Transverse colon (tissue), 4 donors: Measurements from ENCODE around the gene COL8A1.
A peak's percentile ranks its signal among the peaks of the same experiment; 100 is the strongest.

Source experiments
- EP300 ChIP-seq: sonication (generic); formaldehyde crosslinking; IDR thresholded peaks from one replicate; pipeline ENCODE4 v1.6.1; 2017; ENCODE audit warnings: antibody characterized with exemption, low read depth
- POLR2A ChIP-seq: fragments of 450-650 bp; IDR thresholded peaks from one replicate; pipeline ENCODE4 v1.6.1; 2016; ENCODE audit warnings: antibody characterized with exemption, mild to moderate bottlenecking, moderate library complexity
- POLR2AphosphoS5 ChIP-seq, 3 donors: sonication (generic); formaldehyde crosslinking; IDR thresholded peaks; one replicate each; pipeline ENCODE4 v1.6.1; 2016; ENCODE audit warnings: antibody characterized with exemption in 3 of 3
- TF ChIP-seq, protein P1 (sequence below), 5 experiments: fragments of 200-600 bp in 3 of 5; fragments of 450-650 bp in 2 of 5; sonication (generic) in 3 of 5; IDR thresholded peaks; 1 replicate in 2 of 5; 2 replicates in 3 of 5; pipeline ENCODE4 v1.5.1; 2016 to 2017; ENCODE audit warnings: antibody characterized with exemption in 5 of 5, inconsistent platforms in 3 of 5, mild to moderate bottlenecking in 2 of 5, moderate library complexity in 1 of 5

DNA sequence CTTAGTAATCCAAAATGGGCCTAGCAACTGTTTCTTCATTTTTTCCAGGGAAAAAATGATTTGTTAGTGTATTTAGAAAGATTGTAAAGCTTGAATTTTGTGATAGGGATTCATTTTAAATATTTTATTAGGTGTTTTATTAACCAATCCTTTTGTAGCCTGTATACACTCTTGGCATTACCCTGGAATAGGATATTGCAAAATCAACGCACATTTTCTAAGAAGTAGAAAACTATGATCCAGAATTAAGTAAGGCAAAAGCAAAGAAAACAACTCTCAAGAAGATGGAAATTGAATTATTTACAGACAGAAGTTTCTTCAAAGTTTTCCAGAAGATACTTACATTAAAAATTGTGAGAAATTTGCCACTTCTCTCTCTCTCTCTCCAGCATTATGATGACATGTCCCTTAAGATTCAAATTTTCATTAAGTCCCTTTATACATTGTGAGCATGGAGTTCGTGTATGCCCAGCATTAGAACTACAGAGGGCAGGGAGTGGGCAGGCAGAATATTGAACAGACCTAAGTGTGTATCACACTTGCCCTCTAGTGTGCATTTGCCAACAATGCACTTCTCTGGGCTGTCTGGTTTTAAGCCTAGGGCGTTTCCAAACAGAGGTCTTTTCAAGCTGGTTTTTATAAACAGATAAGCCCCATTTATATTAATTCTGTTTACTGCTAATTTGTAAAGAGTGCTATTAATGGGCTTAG is 150.8 kb downstream of the COL8A1 start:
- TF ChIP-seq, protein P1, sequence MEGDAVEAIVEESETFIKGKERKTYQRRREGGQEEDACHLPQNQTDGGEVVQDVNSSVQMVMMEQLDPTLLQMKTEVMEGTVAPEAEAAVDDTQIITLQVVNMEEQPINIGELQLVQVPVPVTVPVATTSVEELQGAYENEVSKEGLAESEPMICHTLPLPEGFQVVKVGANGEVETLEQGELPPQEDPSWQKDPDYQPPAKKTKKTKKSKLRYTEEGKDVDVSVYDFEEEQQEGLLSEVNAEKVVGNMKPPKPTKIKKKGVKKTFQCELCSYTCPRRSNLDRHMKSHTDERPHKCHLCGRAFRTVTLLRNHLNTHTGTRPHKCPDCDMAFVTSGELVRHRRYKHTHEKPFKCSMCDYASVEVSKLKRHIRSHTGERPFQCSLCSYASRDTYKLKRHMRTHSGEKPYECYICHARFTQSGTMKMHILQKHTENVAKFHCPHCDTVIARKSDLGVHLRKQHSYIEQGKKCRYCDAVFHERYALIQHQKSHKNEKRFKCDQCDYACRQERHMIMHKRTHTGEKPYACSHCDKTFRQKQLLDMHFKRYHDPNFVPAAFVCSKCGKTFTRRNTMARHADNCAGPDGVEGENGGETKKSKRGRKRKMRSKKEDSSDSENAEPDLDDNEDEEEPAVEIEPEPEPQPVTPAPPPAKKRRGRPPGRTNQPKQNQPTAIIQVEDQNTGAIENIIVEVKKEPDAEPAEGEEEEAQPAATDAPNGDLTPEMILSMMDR (IDR thresholded peaks at IDR 0.05) = peak; percentile 30 to 45 (median 40)
- no peak for TF ChIP-seq POLR2A
- no peak for TF ChIP-seq EP300
- no peak for TF ChIP-seq POLR2AphosphoS5 (IDR thresholded peaks at IDR 0.05)
